Right renal cortex interstitium (tissue), 3 donors: ENCODE data around the gene BZW1. TPM values are rescaled to one million over a fixed set of nuclear protein-coding genes. Genes with fewer than 3 reads are reported as not detected.
"Not testable (repeated sequence)": the region's sequence is repeated elsewhere in the genome, so short reads cannot be mapped to it uniquely, and the experiment has no call there.

Source experiments
- DNase-seq, 3 donors: peaks; one replicate each; pipeline ENCODE4 v3.0.0-alpha.2; 2013; ENCODE audit warnings: low read depth in 3 of 3, low spot score in 2 of 3
- polyA plus RNA-seq, 3 donors: library from polyadenylated mRNA; unstranded; fragments of 120-200 nt; gene quantifications; one replicate each; pipeline ENCODE4 v1.2.1, GENCODE V29; 2013; ENCODE audit not compliant: insufficient read length in 3 of 3

BZW1 gene
- polyA plus RNA-seq, 3 donors: 271 to 294 (median 292) TPM

- DNase-seq: no peak
Observed at GRCh38 chr2:200790185-200790584, 21.5 kb upstream of the BZW1 start.

GRCh38 chr2:200791905-200792304 is 19.8 kb upstream of the BZW1 start:
- no peak for DNase-seq

GRCh38 chr2:200794143-200794542 is 17.6 kb upstream of the BZW1 start:
- no peak for DNase-seq

- no peak for DNase-seq
Observed at GRCh38 chr2:200795028-200795440, 16.7 kb upstream of the BZW1 start.

- DNase-seq: no peak
Observed at GRCh38 chr2:200796561-200796960, 15.1 kb upstream of the BZW1 start.

- DNase-seq: no peak
Observed at GRCh38 chr2:200797242-200797770, 14.4 kb upstream of the BZW1 start.

- DNase-seq: no peak
Observed at GRCh38 chr2:200798514-200798913, 13.2 kb upstream of the BZW1 start.

- DNase-seq: no peak
Observed at GRCh38 chr2:200800458-200800857, 11.3 kb upstream of the BZW1 start.

- not testable (repeated sequence) for DNase-seq
Observed at GRCh38 chr2:200801431-200801830, 10.3 kb upstream of the BZW1 start.

- no peak for DNase-seq
Observed at GRCh38 chr2:200809506-200810251, 2.0 kb upstream of the BZW1 start.

GRCh38 chr2:200810252-200810997 is 1.3 kb upstream of the BZW1 start:
- DNase-seq: peak in 1 of 3 donors; percentile 5

GRCh38 chr2:200810998-200811332 is 745 bp upstream of the BZW1 start:
- DNase-seq: no peak

- DNase-seq: peak; percentile 18 to 56 (median 42)
Observed at GRCh38 chr2:200812122-200813022, 662 bp downstream of the BZW1 start.

GRCh38 chr2:200814276-200814815 is 2.6 kb downstream of the BZW1 start:
- no peak for DNase-seq

- no peak for DNase-seq
Observed at GRCh38 chr2:200814917-200815316, 3.2 kb downstream of the BZW1 start.

GRCh38 chr2:200818732-200819131 is 7.0 kb downstream of the BZW1 start:
- DNase-seq: not testable (repeated sequence)

- no peak for DNase-seq
Observed at GRCh38 chr2:200820573-200821234, 9.0 kb downstream of the BZW1 start.

- DNase-seq: no peak
Observed at GRCh38 chr2:200821686-200822245, 10.1 kb downstream of the BZW1 start.

- DNase-seq: no peak
Observed at GRCh38 chr2:200828104-200828503, 16.4 kb downstream of the BZW1 start.
